SJCRH30 (cell line): Measurements from ENCODE around the gene LHFPL2. TPM values are rescaled to one million over a fixed set of nuclear protein-coding genes. Genes with fewer than 3 reads are reported as not detected.
"Not testable (repeated sequence)": the region's sequence is repeated elsewhere in the genome, so short reads cannot be mapped to it uniquely, and the experiment has no call there.

ENCODE experiments used
- DNase-seq, 2 experiments: peaks; one replicate each; pipeline ENCODE4 v3.0.0-alpha.2; 2015 to 2020
- H3K27ac ChIP-seq: fragments of 250-450 bp; sonication (Bioruptor Pico); 2 replicates; pipeline ENCODE4 v1.5.1; 2020; ENCODE audit warnings: mild to moderate bottlenecking, moderate library complexity
- H3K27me3 ChIP-seq: fragments of 250-450 bp; sonication (Bioruptor Pico); 2 replicates; pipeline ENCODE4 v1.5.1; 2020; ENCODE audit warnings: mild to moderate bottlenecking, moderate library complexity
- H3K36me3 ChIP-seq: fragments of 250-450 bp; sonication (Bioruptor Pico); 2 replicates; pipeline ENCODE4 v1.5.1; 2020; ENCODE audit warnings: mild to moderate bottlenecking, moderate library complexity
- H3K4me1 ChIP-seq: fragments of 250-450 bp; sonication (Bioruptor Pico); 2 replicates; pipeline ENCODE4 v1.5.1; 2020; ENCODE audit warnings: mild to moderate bottlenecking, moderate library complexity
- H3K4me3 ChIP-seq: fragments of 250-450 bp; sonication (Bioruptor Pico); 2 replicates; pipeline ENCODE4 v1.5.1; 2020; ENCODE audit warnings: mild to moderate bottlenecking, moderate library complexity
- H3K9me3 ChIP-seq: fragments of 250-450 bp; sonication (Bioruptor Pico); replicated peaks from 2 replicates; pipeline ENCODE4 v1.5.1; 2020; ENCODE audit warnings: mild to moderate bottlenecking, moderate library complexity
- total RNA-seq: library from RNA; depleted of rRNA; stranded (reverse); fragments of >200 nt; shearing (Covaris generic); gene quantifications from 2 replicates; pipeline ENCODE4 v1.2.3, GENCODE V29; 2014

LHFPL2 gene
- total RNA-seq, 1 experiment from 2014 or later, result 21.7 TPM

- peaks cover 14% of the 10 kb centered on the region for H3K4me1 ChIP-seq
- DNase-seq, result no peak
- H3K9me3 ChIP-seq, result no peaks in the 10 kb centered on the region
- H3K27ac ChIP-seq, result no peak overlapping the region
- peaks cover 16% of the 10 kb centered on the region; the same call in 1 of the 2 replicates for H3K36me3 ChIP-seq
- H3K27me3 ChIP-seq, result no peaks in the 10 kb centered on the region
- H3K4me3 ChIP-seq, result no peak overlapping the region
These were observed 22.5 kb downstream of the LHFPL2 start for GRCh38 chr5:78626009-78626571.

GRCh38 chr5:78624992-78625391 is 23.6 kb downstream of the LHFPL2 start:
- peaks cover 19% of the 10 kb centered on the region; the same call in 1 of the 2 replicates for H3K36me3 ChIP-seq
- peaks cover 5% of the 10 kb centered on the region for H3K9me3 ChIP-seq
- H3K4me3 ChIP-seq, result no peak overlapping the region
- no peak overlapping the region for H3K27ac ChIP-seq
- H3K27me3 ChIP-seq, result no peaks in the 10 kb centered on the region
- no peak for DNase-seq
- peaks cover 14% of the 10 kb centered on the region for H3K4me1 ChIP-seq

- H3K4me1 ChIP-seq, result peaks cover 14% of the 10 kb centered on the region
- DNase-seq, result no peak
- H3K36me3 ChIP-seq, result peaks cover 21% of the 10 kb centered on the region; the same call in 1 of the 2 replicates
- no peak overlapping the region for H3K4me3 ChIP-seq
- H3K27me3 ChIP-seq, result no peaks in the 10 kb centered on the region
- no peak overlapping the region for H3K27ac ChIP-seq
- H3K9me3 ChIP-seq, result peaks cover 5% of the 10 kb centered on the region
These were observed 24.5 kb downstream of the LHFPL2 start for GRCh38 chr5:78624011-78624541.

DNA sequence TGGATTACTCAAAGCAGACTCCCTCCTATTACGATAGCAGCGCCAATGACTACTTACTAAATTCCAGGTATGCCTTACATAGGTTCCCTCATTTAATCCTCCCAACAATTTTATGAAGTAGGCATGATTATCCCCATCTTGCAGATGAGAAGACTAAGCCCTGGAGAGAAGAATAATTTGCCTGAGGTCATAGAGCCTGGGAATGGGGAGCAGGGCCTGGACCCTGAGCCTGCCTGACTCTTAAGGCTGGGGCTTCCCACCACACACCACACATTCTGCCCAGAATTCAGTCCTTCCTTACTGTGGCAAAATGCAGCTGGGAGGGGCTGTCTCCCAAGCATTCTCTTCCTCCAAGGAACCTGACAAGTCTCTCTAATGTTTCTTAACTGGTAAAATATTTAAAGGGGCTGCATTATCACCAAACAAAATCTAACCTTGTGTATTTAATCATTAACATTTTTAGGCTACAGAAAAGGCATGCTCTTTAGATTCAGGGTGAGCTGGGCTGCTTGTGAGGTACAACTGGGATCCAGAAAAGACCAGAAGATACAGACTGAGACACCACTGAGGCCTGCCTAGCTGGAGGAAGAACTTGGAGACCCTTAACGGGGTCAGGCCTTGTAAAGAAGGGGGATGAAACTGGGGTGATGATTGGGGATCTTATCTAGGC is 26.1 kb downstream of the LHFPL2 start:
- Histone ChIP-seq H3K9me3 (peaks cover 5% of the 10 kb centered on the region), H3K27ac (no peak overlapping the region), H3K27me3 (no peaks in the 10 kb centered on the region), H3K4me3 (no peak overlapping the region), H3K36me3 (peaks cover 29% of the 10 kb centered on the region; the same call in 1 of the 2 replicates), H3K4me1 (peaks cover 2% of the 10 kb centered on the region)
- DNase-seq, result no peak

- no peaks in the 10 kb centered on the region for H3K27me3 ChIP-seq
- no peak overlapping the region for H3K27ac ChIP-seq
- H3K4me1 ChIP-seq, result no peaks in the 10 kb centered on the region
- no peak for DNase-seq
- peaks cover 5% of the 10 kb centered on the region for H3K9me3 ChIP-seq
- H3K4me3 ChIP-seq, result no peak overlapping the region
- H3K36me3 ChIP-seq, result peaks cover 25% of the 10 kb centered on the region; the same call in 1 of the 2 replicates
These were observed 27.3 kb downstream of the LHFPL2 start for GRCh38 chr5:78621291-78621738.

GRCh38 chr5:78620119-78620518 is 28.5 kb downstream of the LHFPL2 start:
- not testable (repeated sequence) for H3K27me3 ChIP-seq, H3K4me1 ChIP-seq, DNase-seq, H3K4me3 ChIP-seq, H3K9me3 ChIP-seq, H3K27ac ChIP-seq
- H3K36me3 ChIP-seq, result peaks cover 22% of the 10 kb centered on the region; the same call in 1 of the 2 replicates

- no peaks in the 10 kb centered on the region for H3K27me3 ChIP-seq
- H3K9me3 ChIP-seq, result peaks cover 5% of the 10 kb centered on the region
- no peaks in the 10 kb centered on the region for H3K4me1 ChIP-seq
- DNase-seq, result no peak
- no peak overlapping the region for H3K4me3 ChIP-seq
- H3K36me3 ChIP-seq, result peaks cover 20% of the 10 kb centered on the region; the same call in 1 of the 2 replicates
- no peak overlapping the region for H3K27ac ChIP-seq
These were observed 30.3 kb downstream of the LHFPL2 start for GRCh38 chr5:78618303-78618702.

DNA sequence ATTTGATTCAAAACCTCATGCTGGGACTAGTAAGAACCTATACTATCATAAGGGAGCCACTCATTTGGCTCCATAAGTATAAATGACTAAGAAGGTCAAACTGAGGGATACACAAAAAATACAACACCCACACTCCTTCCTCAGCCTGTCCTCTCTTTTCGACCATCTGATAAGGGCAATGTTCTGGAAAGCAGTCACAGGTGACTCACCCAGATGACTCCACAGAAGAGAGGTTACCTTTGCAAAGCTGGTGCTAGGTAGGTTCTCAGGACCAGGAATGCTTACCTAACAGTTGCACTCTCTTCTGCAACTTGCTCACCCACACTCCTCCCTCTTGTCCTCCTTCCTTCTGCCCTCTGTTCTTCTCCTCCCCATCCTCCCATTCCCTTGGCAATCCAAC is 32.9 kb downstream of the LHFPL2 start:
- Histone ChIP-seq H3K36me3 (peaks cover 16% of the 10 kb centered on the region; the same call in 1 of the 2 replicates), H3K9me3 (peaks cover 5% of the 10 kb centered on the region), H3K4me3 (no peak overlapping the region), H3K4me1 (no peaks in the 10 kb centered on the region), H3K27me3 (no peaks in the 10 kb centered on the region), H3K27ac (no peak overlapping the region)
- DNase-seq, result no peak

- Histone ChIP-seq H3K27me3 (no peaks in the 10 kb centered on the region), H3K4me3 (no peak overlapping the region), H3K9me3 (no peaks in the 10 kb centered on the region), H3K4me1 (no peaks in the 10 kb centered on the region), H3K27ac (no peak overlapping the region), H3K36me3 (peaks cover 10% of the 10 kb centered on the region; the same call in 1 of the 2 replicates)
- DNase-seq, result no peak
These were observed 33.8 kb downstream of the LHFPL2 start for GRCh38 chr5:78614816-78615215.

GRCh38 chr5:78613756-78614155 is 34.8 kb downstream of the LHFPL2 start:
- Histone ChIP-seq H3K9me3 (no peaks in the 10 kb centered on the region), H3K27me3 (no peaks in the 10 kb centered on the region), H3K36me3 (peaks cover 4% of the 10 kb centered on the region; the same call in 1 of the 2 replicates), H3K27ac (no peak overlapping the region), H3K4me1 (no peaks in the 10 kb centered on the region), H3K4me3 (no peak overlapping the region)
- DNase-seq, result no peak

GRCh38 chr5:78613151-78613533 is 35.4 kb downstream of the LHFPL2 start:
- DNase-seq, result no peak
- Histone ChIP-seq H3K9me3 (no peaks in the 10 kb centered on the region), H3K27ac (no peak overlapping the region), H3K27me3 (no peaks in the 10 kb centered on the region), H3K36me3 (no peaks in the 10 kb centered on the region; the same call in 1 of the 2 replicates), H3K4me3 (no peak overlapping the region), H3K4me1 (no peaks in the 10 kb centered on the region)

DNA sequence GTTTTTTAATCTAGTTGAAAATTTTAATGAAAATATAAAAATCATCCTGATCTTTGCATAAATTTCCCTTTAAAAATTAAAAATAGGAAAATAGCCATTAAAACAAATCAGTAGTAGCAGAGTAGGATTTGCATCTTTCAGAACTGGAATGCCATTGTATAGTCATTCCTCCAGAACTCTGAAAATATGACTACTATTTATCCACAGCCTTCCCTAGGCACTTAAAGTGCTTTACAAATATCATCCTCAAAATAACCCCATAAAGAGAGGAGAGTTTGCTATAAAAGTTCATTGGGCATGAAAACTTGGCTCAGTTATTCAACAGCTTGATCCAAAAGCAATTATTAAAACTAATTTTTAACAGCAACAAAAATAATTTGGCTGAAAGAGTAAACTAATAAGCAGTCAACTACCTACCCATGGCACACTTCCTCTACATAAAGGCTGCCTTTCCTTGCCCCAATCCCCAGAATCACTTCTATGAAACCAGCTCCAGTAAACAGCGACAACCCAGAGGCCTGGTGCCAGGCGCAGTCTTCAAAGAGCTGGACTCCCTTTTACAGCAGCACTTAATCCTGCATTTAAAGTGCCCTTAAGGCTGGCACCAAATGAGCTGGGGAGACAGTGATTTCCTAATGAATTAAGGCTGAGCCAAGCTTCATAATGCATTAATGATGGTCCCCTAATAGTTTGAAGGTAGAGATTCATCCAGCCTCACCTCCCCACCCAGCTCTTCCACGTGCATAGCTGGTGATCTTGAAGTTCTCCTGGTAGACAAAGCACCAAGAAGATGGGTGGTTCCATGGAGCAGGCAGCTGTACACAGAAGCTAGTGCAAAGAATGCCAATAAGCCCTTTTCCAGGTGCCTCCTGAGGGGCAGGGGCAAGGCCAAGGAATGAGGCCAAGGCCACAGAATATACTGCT is 36.1 kb downstream of the LHFPL2 start:
- no peaks in the 10 kb centered on the region for H3K9me3 ChIP-seq
- no peak for DNase-seq
- H3K27me3 ChIP-seq, result no peaks in the 10 kb centered on the region
- no peaks in the 10 kb centered on the region for H3K4me1 ChIP-seq
- no peaks in the 10 kb centered on the region; the same call in 1 of the 2 replicates for H3K36me3 ChIP-seq
- H3K4me3 ChIP-seq, result no peak overlapping the region
- H3K27ac ChIP-seq, result no peak overlapping the region

DNA sequence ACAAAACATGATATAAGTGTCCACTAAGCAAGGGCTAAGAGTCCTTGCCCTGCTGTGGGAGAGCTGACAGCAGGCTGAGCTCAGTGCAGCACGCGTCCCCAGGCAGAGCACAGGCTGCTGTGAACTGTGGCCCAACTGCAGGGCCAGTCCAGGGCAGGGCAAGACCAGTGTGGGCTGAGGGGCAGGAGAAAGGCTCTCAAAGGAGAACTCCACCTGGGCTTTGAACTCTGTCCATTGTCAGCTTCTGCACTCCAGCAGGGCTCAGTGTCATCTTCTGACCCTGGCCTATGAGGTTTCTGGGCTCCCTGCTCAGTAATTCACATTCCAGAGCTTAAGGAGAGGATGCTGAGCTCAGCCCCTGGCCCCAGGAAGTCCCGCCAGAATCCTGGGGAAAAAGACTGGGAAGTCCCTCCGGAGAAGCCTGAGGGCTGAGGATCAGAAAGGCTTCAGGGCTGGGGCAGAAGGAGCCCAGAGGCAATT is 37.4 kb downstream of the LHFPL2 start:
- no peak overlapping the region for H3K4me3 ChIP-seq
- peak in 1 of 2 experiments; percentile 17 for DNase-seq
- H3K4me1 ChIP-seq, result 0 out of 2 replicates have a peak, but pooled peaks cover under 1% of the 10 kb centered on the region
- no peaks in the 10 kb centered on the region for H3K9me3 ChIP-seq
- no peak overlapping the region for H3K27ac ChIP-seq
- H3K27me3 ChIP-seq, result no peaks in the 10 kb centered on the region
- no peaks in the 10 kb centered on the region; the same call in 1 of the 2 replicates for H3K36me3 ChIP-seq

DNA sequence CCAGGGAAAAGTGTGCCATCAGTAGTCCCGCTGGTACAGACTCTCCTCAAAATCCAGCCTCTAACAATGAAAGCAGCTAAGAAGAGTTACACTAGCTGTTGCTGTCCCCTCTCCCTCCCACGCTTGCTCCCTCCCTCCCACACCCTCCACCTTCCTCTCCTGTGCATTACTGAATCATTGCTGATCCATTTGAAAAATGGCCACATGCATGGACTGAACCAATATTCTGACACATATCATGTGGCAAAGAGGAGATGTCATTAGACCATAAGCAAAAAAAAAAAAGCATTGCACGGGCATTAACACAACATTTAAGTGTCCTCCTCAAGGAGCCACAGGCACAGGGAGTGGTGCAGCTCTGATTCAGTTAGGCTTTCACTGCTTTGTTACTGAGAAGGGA is 37.9 kb downstream of the LHFPL2 start:
- H3K27ac ChIP-seq, result no peak overlapping the region
- H3K9me3 ChIP-seq, result no peaks in the 10 kb centered on the region
- no peak for DNase-seq
- no peak overlapping the region for H3K4me3 ChIP-seq
- no peaks in the 10 kb centered on the region; the same call in 1 of the 2 replicates for H3K36me3 ChIP-seq
- H3K4me1 ChIP-seq, result 0 out of 2 replicates have a peak, but pooled peaks cover 3% of the 10 kb centered on the region
- no peaks in the 10 kb centered on the region for H3K27me3 ChIP-seq
